Endothelial cell (in vitro differentiated cells): ENCODE results near the gene KATNA1. TPM values are rescaled to one million over a fixed set of nuclear protein-coding genes. Genes with fewer than 3 reads are reported as not detected.
A peak's percentile ranks its signal among the peaks of the same experiment; 100 is the strongest.

Experiments used
- DNase-seq: peaks from one replicate; pipeline ENCODE4 v3.0.0; 2021; ENCODE audit warnings: low spot score
- H3K27ac Mint-ChIP-seq: one replicate; pipeline ENCODE4 v1.8.0; 2021; ENCODE audit warnings: mixed read lengths, inconsistent platforms; ENCODE audit not compliant: unreplicated experiment
- H3K27me3 Mint-ChIP-seq: one replicate; pipeline ENCODE4 v1.8.0; 2021; ENCODE audit warnings: mild to moderate bottlenecking, moderate library complexity, mixed read lengths, inconsistent platforms; ENCODE audit not compliant: unreplicated experiment
- H3K36me3 Mint-ChIP-seq: one replicate; pipeline ENCODE4 v1.8.0; 2021; ENCODE audit warnings: mild to moderate bottlenecking, low read depth, mixed read lengths, inconsistent platforms; ENCODE audit not compliant: unreplicated experiment
- H3K4me1 Mint-ChIP-seq: one replicate; pipeline ENCODE4 v1.8.0; 2021; ENCODE audit warnings: mild to moderate bottlenecking, mixed read lengths, inconsistent platforms; ENCODE audit not compliant: unreplicated experiment
- H3K4me3 Mint-ChIP-seq: one replicate; pipeline ENCODE4 v1.8.0; 2021; ENCODE audit warnings: mild to moderate bottlenecking, mixed read lengths, inconsistent platforms; ENCODE audit not compliant: unreplicated experiment
- H3K9me3 Mint-ChIP-seq: one replicate; pipeline ENCODE4 v1.8.0; 2021; ENCODE audit warnings: mixed read lengths, inconsistent platforms; ENCODE audit not compliant: unreplicated experiment
- CTCF ChIP-seq: fragments of 200-600 bp; sonication (generic); IDR thresholded peaks from one replicate; pipeline ENCODE4 v1.5.0; 2021; ENCODE audit warnings: antibody characterized with exemption; ENCODE audit not compliant: unreplicated experiment
- total RNA-seq: library from RNA; stranded (reverse); fragmentation: NEBNext Ultra II Directional; extraction: Animal tissue kit (Norgen Biotek cat#: 25700); gene quantifications from one replicate; pipeline ENCODE4 v1.2.1, GENCODE V29; 2021; ENCODE audit not compliant: unreplicated experiment

Gene KATNA1
- total RNA-seq, 1 donor from 2014 or later, result 12.5 TPM

DNA sequence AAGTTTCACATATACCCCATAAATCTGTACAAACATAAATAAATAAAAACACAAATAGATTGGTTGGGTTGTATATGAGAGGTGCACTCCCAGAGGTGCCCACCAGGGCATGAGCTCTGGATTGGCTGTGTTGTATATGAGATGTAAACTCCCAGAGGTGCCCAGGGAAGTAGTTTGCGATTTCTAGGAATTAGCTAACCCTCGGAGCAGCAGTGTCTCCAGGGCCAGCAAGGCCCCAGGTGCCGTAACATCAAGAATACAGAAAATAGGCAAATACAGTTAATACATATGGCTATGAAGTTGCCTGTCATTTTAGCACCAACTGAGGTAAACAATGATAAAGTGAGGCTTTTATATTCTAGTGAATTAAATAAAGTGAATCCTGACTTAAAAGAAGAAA is 87.8 kb downstream of the KATNA1 start:
- Mint-ChIP-seq H3K4me3 (no peak overlapping the region), H3K27me3 (peaks cover 2% of the 10 kb centered on the region), H3K27ac (no peak overlapping the region), H3K36me3 (no peaks in the 10 kb centered on the region), H3K4me1 (peaks cover 3% of the 10 kb centered on the region), H3K9me3 (no peaks in the 10 kb centered on the region)
- peak; percentile 71 for TF ChIP-seq CTCF
- DNase-seq, result peak; percentile 36

- no peaks in the 10 kb centered on the region for H3K27me3 Mint-ChIP-seq
Measured at GRCh38 chr6:149559389-149559788, 89.1 kb downstream of the KATNA1 start.

DNA sequence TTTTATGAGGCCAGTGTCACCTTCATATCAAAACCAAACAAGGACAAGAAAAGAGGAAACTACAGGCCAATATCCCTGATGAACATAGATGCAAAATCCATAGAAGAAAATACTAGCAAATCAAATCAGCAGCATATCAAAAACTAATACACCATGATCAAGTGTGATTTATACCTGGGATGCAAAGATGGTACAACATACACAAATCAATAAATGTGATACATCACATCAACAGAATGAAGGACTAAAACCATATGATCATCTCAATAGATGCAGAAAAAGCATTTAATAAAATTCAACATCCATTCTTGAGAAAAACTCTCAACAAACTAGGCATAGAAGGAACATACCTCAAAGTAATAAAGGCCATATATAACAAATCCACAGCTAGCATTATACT is 90.5 kb downstream of the KATNA1 start:
- Mint-ChIP-seq H3K4me1 (no peaks in the 10 kb centered on the region), H3K9me3 (no peaks in the 10 kb centered on the region), H3K36me3 (no peaks in the 10 kb centered on the region), H3K27ac (no peak overlapping the region), H3K4me3 (no peak overlapping the region), H3K27me3 (no peaks in the 10 kb centered on the region)
- no peak for TF ChIP-seq CTCF
- DNase-seq, result no peak

More at GRCh38 chr6:149559389-149559788, 89.1 kb downstream of the KATNA1 start:
- no peaks in the 10 kb centered on the region for H3K9me3 Mint-ChIP-seq
- no peaks in the 10 kb centered on the region for H3K4me1 Mint-ChIP-seq
- no peak overlapping the region for H3K4me3 Mint-ChIP-seq
- TF ChIP-seq CTCF, result no peak
- DNase-seq, result no peak
- H3K27ac Mint-ChIP-seq, result no peak overlapping the region
- H3K36me3 Mint-ChIP-seq, result no peaks in the 10 kb centered on the region

DNA sequence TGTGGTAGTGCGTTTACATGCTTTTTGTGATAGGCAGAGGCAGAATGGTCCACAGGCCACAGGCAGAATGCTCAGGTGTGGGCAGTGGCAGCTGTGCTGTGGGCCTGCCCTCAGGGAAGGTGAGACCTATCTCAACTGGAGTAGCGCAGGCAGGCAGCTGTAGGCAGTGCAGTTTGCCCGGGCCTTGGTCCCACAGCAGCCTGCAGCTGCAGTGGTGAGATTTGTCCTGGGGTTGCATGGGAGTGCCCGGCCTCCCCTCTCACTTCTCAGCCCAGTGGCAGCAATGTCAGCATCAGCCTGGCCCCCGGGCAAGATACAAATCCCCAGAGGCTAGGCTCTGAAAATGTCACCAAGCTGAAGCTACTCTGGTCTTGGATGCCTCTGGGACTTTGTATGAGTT is 96.6 kb downstream of the KATNA1 start:
- no peaks in the 10 kb centered on the region for H3K36me3 Mint-ChIP-seq
- H3K9me3 Mint-ChIP-seq, result no peaks in the 10 kb centered on the region
- no peak overlapping the region for H3K4me3 Mint-ChIP-seq
- no peak overlapping the region for H3K27ac Mint-ChIP-seq
- DNase-seq, result no peak
- no peak for TF ChIP-seq CTCF
- peaks cover 5% of the 10 kb centered on the region for H3K4me1 Mint-ChIP-seq
- peaks cover 5% of the 10 kb centered on the region for H3K27me3 Mint-ChIP-seq

DNA sequence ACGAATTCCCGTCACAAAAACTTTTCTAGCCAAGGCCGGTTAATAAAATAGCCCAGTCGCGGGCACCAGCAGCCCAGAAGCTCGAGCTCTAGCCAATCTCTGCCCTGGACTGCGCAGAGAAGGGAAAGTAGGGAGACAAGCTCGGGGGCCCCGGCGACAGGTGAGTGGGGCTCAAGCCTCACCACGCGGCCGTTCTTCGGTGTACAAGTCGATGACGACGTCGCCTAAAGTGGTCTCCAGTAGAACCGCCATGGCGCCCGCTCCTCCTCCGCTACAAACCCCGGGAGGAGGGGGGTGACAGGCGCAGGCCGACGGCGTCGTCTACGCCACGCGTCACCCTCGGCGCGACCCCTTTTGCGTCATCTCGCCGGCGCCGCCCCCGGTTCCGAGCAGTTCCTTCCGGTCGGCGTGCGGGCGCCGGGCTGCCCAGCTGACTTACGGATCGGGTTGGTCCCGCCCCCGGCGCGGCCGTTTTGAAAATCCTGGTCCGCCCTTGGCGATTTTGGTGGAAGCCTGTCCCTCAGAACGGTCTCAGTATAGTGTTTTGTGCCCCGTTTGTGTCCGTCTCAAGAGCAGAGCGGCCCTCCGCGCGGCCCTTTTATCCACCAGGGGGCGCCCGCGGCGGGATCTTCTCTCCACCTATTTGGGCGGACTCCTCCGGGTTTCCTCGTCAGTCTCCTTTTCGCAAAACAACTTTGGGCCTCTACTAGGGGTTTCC is 102.6 kb downstream of the KATNA1 start, which contains the start of gene PPIL4:
TSS of gene PPIL4 (minus strand) at position 290 of the 718 bp plus-strand sequence. CDS start at position 252, 38 bp downstream.
- H3K4me1 Mint-ChIP-seq, result peaks cover 19% of the 10 kb centered on the region
- peaks cover 19% of the 10 kb centered on the region for H3K27me3 Mint-ChIP-seq
- peak within 1 kb of the TSS; percentile 100 for H3K4me3 Mint-ChIP-seq
- peaks cover 4% of the 10 kb centered on the region for H3K36me3 Mint-ChIP-seq
- H3K27ac Mint-ChIP-seq, result peak within 1 kb of the TSS; percentile 100
- DNase-seq, result peak; percentile 97
- H3K9me3 Mint-ChIP-seq, result no peaks in the 10 kb centered on the region
- peak; percentile 91 for TF ChIP-seq CTCF
